Kidney tubule cell (primary cell): ENCODE measurements around the gene ERBIN.
A peak's percentile ranks its signal among the peaks of the same experiment; 100 is the strongest.
"Not testable (repeated sequence)": the region's sequence is repeated elsewhere in the genome, so short reads cannot be mapped to it uniquely, and the experiment has no call there.

Source experiments
- DNase-seq: peaks from one replicate; pipeline ENCODE4 v3.0.0-alpha.2; 2018; ENCODE audit warnings: low spot score

ERBIN gene

GRCh38 chr5:65961633-65962032 lies 35.3 kb downstream of the ERBIN start:
- DNase-seq = peak; percentile 58

GRCh38 chr5:65967288-65968066 lies 41.1 kb downstream of the ERBIN start:
- DNase-seq = no peak

GRCh38 chr5:65969539-65970393 lies 43.4 kb downstream of the ERBIN start:
- DNase-seq = no peak

- DNase-seq = no peak
Measured at GRCh38 chr5:65970481-65971367, 44.3 kb downstream of the ERBIN start.

- DNase-seq = no peak
Measured at GRCh38 chr5:65971643-65972042, 45.3 kb downstream of the ERBIN start.

DNA sequence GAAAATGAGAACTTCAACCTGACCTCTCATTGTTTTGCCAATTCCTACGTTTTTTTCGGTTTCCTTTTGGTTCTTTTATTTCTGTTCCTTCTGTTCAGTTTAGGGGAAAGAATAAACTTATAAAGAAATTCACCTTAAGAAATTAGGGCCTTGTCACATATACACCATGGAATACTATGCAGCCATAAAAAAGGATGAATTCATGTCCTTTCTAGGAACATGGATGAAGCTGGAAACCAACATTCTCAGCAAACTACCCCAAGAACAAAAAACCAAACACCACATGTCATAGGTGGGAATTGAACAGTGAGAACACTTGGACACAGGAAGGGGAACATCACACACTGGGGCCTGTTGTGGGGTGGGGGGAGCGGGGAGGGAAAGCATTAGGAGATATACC lies 46.5 kb downstream of the ERBIN start:
- not testable (repeated sequence) for DNase-seq

- DNase-seq = no peak
Measured at GRCh38 chr5:65978251-65978650, 51.9 kb downstream of the ERBIN start.

- no peak for DNase-seq
Measured at GRCh38 chr5:65981548-65981947, 55.2 kb downstream of the ERBIN start.

DNA sequence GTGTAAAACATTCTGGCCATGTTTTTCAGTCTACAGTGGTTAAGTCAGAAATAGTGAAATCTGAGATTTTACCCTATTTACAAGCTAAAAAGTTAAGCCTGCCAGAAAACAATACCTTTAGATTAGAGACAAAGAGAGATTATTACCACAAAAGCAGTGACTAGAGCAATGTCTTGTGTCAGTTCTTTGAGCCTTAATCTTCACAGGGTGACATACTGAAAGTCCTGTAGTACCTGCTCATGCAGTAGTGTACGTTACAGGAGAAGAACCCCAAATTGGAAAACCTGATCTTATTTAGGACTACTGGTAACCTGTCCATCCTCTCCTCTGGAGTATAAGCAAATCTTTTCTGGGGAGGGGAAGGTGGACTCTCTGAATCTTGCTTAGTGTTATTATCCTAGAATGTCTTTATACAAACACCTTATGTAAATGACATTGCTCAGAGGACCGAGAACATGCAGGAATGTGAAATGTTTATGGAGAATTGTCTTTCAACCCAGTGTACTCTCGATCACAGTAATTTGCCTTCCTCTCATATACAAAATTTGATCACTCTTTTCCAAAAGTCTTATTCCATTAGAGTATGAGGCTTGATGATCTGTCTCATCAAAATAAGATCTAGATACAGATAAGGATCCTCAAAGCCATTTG lies 55.7 kb downstream of the ERBIN start:
- DNase-seq = no peak

DNA sequence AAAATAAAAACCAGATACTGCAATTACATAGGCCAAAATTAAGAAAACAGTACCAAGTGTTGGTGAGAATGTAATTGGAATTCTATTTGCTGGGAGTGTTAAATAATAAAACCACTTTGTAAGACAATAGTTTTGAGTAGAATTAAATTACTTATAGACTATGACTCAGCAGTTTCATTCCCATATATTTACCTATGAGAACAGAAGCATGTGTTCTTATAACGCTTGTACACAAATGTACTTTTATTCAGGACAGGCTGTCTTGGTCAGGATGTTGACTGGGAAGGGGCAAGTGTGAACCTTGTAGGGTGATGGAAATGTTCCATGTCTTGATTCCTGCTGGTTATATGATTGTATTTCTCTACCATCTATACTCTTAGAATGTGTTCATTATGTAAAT lies 56.3 kb downstream of the ERBIN start:
- DNase-seq = no peak

- no peak for DNase-seq
Measured at GRCh38 chr5:65984098-65984885, 57.9 kb downstream of the ERBIN start.

DNA sequence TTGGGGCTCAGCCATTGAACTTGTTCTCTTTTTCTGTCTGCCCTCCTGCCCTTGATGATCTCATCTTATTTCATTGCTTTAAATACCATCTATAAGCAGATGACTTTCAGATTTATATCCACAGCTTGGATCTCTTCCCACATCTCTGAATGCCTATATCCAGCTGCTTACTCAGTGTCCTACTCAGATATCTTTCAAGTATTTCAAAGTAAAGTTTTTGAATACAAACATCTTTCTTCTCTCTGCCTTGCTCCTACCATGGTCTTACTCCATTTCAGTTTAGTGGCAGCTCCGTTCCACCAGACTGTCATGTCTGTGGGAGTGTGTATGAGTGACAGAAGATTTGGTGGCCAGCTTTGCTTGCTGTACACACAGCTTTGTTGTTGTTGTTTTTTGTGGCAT lies 59.7 kb downstream of the ERBIN start:
- DNase-seq = no peak

- no peak for DNase-seq
Measured at GRCh38 chr5:65986796-65987195, 60.4 kb downstream of the ERBIN start.

DNA sequence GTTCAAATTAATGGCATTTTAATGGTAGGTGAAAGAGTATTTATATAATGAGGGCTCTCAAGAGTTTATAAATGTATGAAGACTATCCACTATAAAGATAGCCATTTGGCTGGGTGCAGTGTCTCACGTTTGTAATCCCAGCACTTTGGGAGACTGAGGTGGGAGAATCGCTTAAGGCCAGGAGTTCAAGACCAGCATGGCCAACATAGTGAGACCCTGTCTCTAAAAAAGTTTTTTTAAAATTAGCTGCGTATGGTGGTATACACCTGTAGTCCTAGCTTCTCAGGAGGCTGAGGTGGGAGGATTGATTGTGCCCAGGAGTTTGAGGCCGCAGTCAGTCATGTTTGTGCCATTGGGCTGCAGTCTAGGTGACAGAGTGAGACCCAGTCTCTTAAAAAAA lies 61.6 kb downstream of the ERBIN start:
- DNase-seq = no peak

DNA sequence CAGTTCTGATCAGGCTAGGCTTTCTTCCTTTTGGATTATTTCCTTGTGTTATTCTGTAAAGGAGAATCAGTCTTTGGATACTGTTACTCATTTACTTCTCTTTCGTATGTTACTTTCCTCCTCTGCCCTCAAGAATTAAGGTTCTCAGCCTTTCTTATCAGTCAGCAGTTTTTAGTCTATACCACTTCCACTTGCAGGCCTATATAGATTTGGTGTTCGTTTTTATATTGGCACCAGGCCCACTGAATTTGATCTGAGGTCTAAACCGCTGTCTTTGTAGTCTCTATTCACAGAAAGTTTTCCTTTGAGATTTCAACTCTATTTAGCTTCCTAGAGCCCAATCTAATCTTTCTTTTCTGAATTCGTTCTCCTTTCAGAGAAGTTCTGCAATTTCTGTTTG lies 62.8 kb downstream of the ERBIN start:
- no peak for DNase-seq

DNA sequence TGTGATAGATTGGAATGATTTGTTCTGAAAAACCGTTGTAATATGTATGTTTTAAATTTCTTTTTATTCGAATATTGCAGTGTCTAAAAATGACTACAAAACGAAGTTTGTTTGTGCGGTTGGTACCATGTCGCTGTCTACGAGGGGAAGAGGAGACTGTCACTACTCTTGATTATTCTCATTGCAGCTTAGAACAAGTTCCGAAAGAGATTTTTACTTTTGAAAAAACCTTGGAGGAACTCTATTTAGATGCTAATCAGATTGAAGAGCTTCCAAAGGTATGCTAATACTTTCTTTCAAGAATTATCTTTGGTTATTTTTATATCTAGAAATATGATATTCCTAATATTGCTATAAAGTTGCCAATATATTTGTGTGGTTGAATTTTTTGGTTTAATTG lies 66.3 kb downstream of the ERBIN start:
- DNase-seq = no peak

DNA sequence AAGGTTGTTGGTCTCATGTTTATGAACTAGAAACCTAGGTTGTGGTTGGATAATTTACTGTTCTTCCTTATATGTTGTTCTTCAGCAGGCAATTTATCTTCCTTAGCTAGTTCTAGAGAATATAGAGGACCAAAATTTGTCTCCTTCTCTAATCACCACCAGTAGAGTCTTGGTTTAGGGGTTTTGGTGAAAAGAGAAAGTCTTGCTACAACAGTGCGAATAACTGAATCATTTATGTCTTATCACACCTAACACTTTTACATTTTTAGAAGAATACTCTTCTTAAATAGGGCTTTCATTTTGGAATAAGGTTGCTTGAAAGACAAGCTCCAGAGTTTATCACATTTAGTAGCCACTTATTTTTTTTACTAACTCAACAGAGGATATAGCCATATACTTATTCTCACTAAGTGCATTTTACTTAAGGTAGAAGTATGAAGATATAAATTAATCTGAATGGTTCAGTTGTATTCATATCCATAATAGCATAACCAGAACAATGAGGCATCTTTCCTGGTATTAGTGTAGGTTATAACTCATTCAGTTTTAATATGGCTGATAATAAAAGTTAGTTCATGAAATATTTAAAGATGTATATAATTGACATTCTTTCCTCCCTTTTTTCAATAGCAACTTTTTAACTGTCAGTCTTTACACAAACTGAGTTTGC lies 67.9 kb downstream of the ERBIN start:
- no peak for DNase-seq

DNA sequence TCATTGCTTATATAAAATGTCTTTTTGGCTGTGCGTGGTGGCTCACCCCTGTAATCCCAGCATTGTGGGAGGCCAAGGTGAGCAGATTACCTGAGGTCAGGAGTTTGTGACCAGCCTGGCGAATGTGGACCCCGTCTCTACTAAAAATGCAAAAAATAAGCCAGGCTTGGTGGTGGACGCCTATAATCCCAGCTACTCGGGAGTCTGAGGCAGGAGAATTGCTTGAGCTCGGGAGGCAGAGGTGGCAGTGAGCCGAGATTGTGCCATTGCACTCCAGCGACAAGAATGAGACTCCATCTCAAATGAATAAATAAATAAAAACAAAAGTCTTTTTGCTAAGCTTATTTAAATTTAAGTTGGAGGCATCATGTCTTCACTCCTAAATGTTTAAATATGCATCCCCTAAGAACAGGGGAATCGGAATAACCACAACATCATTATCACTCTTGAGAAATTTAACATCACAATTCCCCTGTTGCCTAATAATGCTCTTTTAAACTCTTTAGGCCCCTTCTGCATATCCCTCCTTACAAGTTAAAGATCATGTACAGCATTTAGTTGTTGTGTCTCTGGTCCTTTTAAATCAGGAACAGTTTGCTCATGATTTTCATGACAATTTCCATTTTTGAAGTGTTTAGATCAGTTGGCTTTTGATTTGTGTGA lies 72.8 kb downstream of the ERBIN start:
- DNase-seq = no peak

DNA sequence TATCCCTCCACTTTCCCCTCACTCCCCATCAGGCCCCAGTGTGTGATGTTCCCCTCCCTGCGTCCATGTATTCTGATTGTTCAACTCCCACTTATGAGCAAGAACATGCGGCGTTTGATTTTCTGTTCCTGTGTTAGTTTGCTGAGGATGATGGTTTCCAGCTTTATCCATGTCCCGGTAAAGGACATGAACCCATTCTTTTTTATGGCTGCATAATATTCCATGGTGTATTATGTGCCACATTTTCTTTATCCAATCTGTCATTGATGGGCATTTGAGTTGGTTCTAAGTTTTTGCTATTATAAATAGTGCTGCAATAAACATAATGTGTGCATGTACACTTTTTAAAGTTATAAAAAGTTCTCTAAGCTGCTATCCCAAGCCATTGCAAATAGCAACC lies 75.6 kb downstream of the ERBIN start:
- DNase-seq = no peak

DNA sequence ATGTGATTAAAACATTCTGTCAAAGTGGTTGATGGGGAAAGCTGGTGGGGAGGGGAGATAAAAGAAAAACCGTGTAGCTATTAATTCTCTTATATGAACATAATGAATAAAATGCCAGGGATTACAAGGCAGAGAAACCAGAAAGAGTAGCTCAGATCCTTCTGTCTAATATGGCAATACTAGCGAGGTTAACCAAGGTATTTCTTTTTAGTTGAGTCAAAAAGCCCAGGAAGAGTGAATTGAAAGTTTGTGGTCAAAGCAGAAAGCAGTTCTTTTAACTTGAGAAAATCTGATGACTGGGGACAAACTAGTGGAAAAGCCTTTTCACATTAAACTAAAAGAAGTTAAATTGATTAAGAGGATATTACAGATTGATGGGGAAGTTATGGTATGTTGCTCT lies 76.0 kb downstream of the ERBIN start:
- DNase-seq = no peak
